Large intestine (tissue), 3 donors: Measurements from ENCODE around the gene GIMD1. TPM values are rescaled to one million over a fixed set of nuclear protein-coding genes. Genes with fewer than 3 reads are reported as not detected.

Experiments
- DNase-seq, 2 donors: peaks; one replicate each; pipeline versions ENCODE4 v3.0.0 to v3.0.0-alpha.2; 2013
- H3K27ac ChIP-seq: one replicate; pipeline ENCODE4 v1.5.1; 2013; ENCODE audit warnings: low read length
- H3K27me3 ChIP-seq: 2 replicates; pipeline ENCODE4 v1.6.1; 2013; ENCODE audit warnings: low read length; ENCODE audit not compliant: control insufficient read depth, insufficient read depth
- H3K36me3 ChIP-seq: 2 replicates; pipeline ENCODE4 v1.6.1; 2013; ENCODE audit warnings: low read length; ENCODE audit not compliant: control insufficient read depth, insufficient read depth
- H3K4me1 ChIP-seq: one replicate; pipeline ENCODE4 v1.6.1; 2013; ENCODE audit warnings: low read length; ENCODE audit not compliant: control insufficient read depth, insufficient read depth
- H3K4me3 ChIP-seq: one replicate; pipeline ENCODE4 v1.5.1; 2013; ENCODE audit warnings: low read length
- H3K9me3 ChIP-seq: one replicate; pipeline ENCODE4 v1.6.1; 2013; ENCODE audit warnings: mild to moderate bottlenecking, low read depth, low read length, moderate library complexity; ENCODE audit not compliant: control insufficient read depth
- WGBS: methylation state at CpG from one replicate; pipeline ENCODE4 v1.1.5; 2013; ENCODE audit warnings: low lambda C conversion rate; ENCODE audit not compliant: insufficient coverage; 5-methylcytosine and 5-hydroxymethylcytosine counted together
- polyA plus RNA-seq: library from polyadenylated mRNA; unstranded; fragments of 120-200 nt; gene quantifications from one replicate; pipeline ENCODE4 v1.2.1, GENCODE V29; 2013

The GIMD1 gene
- polyA plus RNA-seq, 1 donor: 0.06 TPM

- no CpG with 5 or more reads among the region's 44 CpGs for WGBS
- H3K4me3 ChIP-seq: peak within 1 kb of the TSS; percentile 88
- no peaks in the 10 kb centered on the region for H3K27me3 ChIP-seq
- peak within 1 kb of the TSS; percentile 95 for H3K27ac ChIP-seq
- H3K36me3 ChIP-seq: peaks cover 6% of the 10 kb centered on the region
- H3K4me1 ChIP-seq: peaks cover 9% of the 10 kb centered on the region
- DNase-seq: peak; percentile 92 to 97
- H3K9me3 ChIP-seq: peaks cover 8% of the 10 kb centered on the region
Measured at GRCh38 chr4:106315968-106316772, 52.4 kb downstream of the GIMD1 start, which contains the start of the genes AIMP1 and TBCK. Gene AIMP1 (plus strand): TSS chr4:106316550. CDS start chr4:106325010, 8,460 bp downstream. Gene TBCK (minus strand): TSS chr4:106316209. CDS start chr4:106308960, 7,249 bp downstream.

GRCh38 chr4:106315476-106315967, 53.1 kb downstream of the GIMD1 start:
- H3K36me3 ChIP-seq: peaks cover 1% of the 10 kb centered on the region
- peak overlapping the region; percentile 88 for H3K4me3 ChIP-seq
- peak overlapping the region; percentile 95 for H3K27ac ChIP-seq
- DNase-seq: peak in 1 of 2 donors; percentile 26
- WGBS: no CpG with 5 or more reads among the region's 13 CpGs
- no peaks in the 10 kb centered on the region for H3K27me3 ChIP-seq
- H3K9me3 ChIP-seq: peaks cover 1% of the 10 kb centered on the region
- H3K4me1 ChIP-seq: peaks cover 9% of the 10 kb centered on the region

GRCh38 chr4:106314960-106315359, 53.6 kb downstream of the GIMD1 start:
- Histone ChIP-seq H3K36me3 (no peaks in the 10 kb centered on the region), H3K4me3 (peak overlapping the region; percentile 88), H3K4me1 (peaks cover 9% of the 10 kb centered on the region), H3K27ac (peak overlapping the region; percentile 95), H3K9me3 (no peaks in the 10 kb centered on the region), H3K27me3 (no peaks in the 10 kb centered on the region)
- WGBS: 13% methylated on average over 4 of the region's 6 CpGs
- DNase-seq: no peak

GRCh38 chr4:106312997-106313522, 55.5 kb downstream of the GIMD1 start:
- Histone ChIP-seq H3K9me3 (no peaks in the 10 kb centered on the region), H3K4me1 (peaks cover 8% of the 10 kb centered on the region), H3K36me3 (peaks cover 4% of the 10 kb centered on the region), H3K27me3 (no peaks in the 10 kb centered on the region), H3K27ac (no peak overlapping the region), H3K4me3 (no peak overlapping the region)
- no peak for DNase-seq
- 100% methylated on average over 1 of the region's 3 CpGs for WGBS

DNA sequence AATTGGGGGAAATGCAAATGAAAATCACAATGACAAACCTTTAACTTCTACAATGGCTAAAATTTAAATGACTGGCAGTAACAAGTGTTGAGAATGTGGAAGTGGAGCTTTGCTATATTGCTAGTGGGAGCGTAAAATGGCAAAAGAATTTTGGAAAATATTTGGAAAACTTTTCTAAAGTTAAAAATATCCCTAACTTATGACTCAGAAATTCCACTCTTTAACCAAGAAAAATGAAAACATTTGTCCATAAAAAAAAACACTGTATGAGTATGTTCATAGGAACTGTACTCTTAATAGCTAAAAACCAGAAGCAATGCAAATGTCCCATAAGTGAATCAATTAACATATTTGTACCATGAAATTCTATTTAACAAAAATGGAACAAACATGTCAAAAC, 56.2 kb downstream of the GIMD1 start:
- no peak overlapping the region for H3K4me3 ChIP-seq
- no peak for DNase-seq
- H3K9me3 ChIP-seq: no peaks in the 10 kb centered on the region
- H3K4me1 ChIP-seq: peaks cover under 1% of the 10 kb centered on the region
- no CpG with 5 or more reads among the region's 1 CpG for WGBS
- peaks cover 4% of the 10 kb centered on the region for H3K36me3 ChIP-seq
- H3K27me3 ChIP-seq: no peaks in the 10 kb centered on the region
- H3K27ac ChIP-seq: no peak overlapping the region

Other genes with a start within 250 kb of the GIMD1 start
- gene TBCK, start 52.6 kb downstream of the GIMD1 start, polyA plus RNA-seq: 29.0 TPM
- gene AIMP1, start 52.2 kb downstream of the GIMD1 start, polyA plus RNA-seq: 58.4 TPM